Measurements from ENCODE around the gene ACOT4. TPM values are rescaled to one million over a fixed set of nuclear protein-coding genes. Genes with fewer than 3 reads are reported as not detected.

ACOT4 gene
- total and polyA plus RNA-seq, 9 donors: 0.28 to 3.9 (median 0.38) TPM

DNA sequence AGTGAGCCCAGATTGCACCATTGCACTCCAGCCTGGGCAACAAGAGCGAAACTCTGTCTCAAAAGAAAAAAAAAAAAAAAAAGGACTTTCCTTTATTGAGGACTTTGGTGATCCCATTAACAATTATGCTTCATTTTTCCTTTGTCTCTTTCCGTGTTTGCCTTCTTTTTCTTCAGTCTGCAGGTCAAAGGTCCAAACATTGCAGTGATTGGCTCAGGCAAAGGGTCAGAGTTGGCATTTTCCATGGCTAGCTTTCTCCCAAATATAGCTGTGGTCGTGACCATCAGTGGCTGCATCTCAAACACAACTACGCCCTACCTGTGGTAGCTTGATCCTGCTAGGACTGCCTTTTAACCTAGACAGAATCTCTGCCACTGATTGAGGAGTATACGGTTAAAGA is 46.2 kb downstream of the ACOT4 start:
- no peaks in the 10 kb centered on the region for H3K9me3 ChIP-seq
- H3K36me3 ChIP-seq: no peaks in the 10 kb centered on the region
- WGBS, 3 donors: 86 to 88% (median 87%) methylated on average over 5 of the region's 5 CpGs
- no peak for DNase-seq
- no peak overlapping the region for H3K27ac ChIP-seq
- H3K4me1 ChIP-seq (ENCODE audit: insufficient read depth): peaks cover 4% of the 10 kb centered on the region
- TF ChIP-seq EP300 (IDR thresholded peaks at IDR 0.05) (no peak), POLR2A (IDR thresholded peaks at IDR 0.05) (no peak)
- intact Hi-C loops (cut with DNase I): no loop called here
- no peaks in the 10 kb centered on the region for H3K27me3 ChIP-seq
- H3K4me3 ChIP-seq: no peak overlapping the region

GRCh38 chr14:73640796-73641365 is 49.2 kb downstream of the ACOT4 start:
- TF ChIP-seq CTCF (IDR thresholded peaks at IDR 0.05) (no peak), POLR2A (IDR thresholded peaks at IDR 0.05) (no peak), EP300 (IDR thresholded peaks at IDR 0.05) (no peak)
- DNase-seq: no peak
- Histone ChIP-seq H3K27ac (no peak overlapping the region), H3K36me3 (no peaks in the 10 kb centered on the region), H3K27me3 (no peaks in the 10 kb centered on the region), H3K4me1 (ENCODE audit: insufficient read depth) (peaks cover 3% of the 10 kb centered on the region), H3K9me3 (no peaks in the 10 kb centered on the region), H3K4me3 (no peak overlapping the region)
- intact Hi-C loops (cut with DNase I): loop anchor here in 1 of 4 donors (10.0 kb wide), 1 partner anchor 74 kb away; the partner anchor contains the start of gene PNMA1
- 92 to 97% (median 93%) methylated on average over 5 of the region's 5 CpGs for WGBS, 3 donors

DNA sequence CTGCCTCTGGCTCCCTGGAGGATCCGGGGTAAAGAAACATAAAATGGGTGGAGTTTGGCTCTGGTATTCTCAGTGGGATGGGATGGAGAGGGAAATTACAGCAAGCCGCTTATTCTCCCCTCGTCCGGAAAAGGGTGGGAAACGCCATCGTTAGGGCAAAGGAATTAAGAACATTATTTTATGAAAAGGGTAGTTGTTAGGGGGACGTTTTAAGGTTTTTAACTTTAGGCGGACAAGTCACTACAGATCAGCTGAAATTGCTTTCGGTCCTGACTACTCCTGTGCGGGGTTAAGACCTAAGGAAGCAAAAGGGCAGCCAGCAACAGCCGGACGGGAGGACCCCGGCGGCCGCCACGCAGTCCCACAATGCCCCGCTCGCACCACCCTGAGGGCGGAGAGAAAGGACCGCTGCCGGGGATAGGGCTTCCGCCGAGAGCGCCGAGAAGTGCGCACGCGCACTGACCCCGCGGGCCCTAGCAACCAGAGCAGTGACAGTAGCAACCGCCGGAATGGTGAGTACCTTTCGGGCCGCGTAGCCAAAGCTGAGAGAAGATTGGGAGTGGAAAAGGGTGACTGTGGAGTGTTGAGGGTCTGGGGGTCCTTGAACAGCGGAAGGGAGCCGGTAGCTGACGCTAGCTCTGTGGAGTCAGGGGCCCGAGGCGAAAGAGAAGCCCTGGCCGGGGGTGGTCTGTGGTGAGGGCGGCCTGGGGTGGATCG is 53.0 kb downstream of the ACOT4 start, which contains the start of gene DNAL1:
Gene DNAL1 (plus strand): TSS at position 456 of the 717 bp plus-strand sequence. CDS start 54 bp downstream, at position 510.
- H3K27me3 ChIP-seq: no peaks in the 10 kb centered on the region
- peaks cover 3% of the 10 kb centered on the region for H3K4me1 ChIP-seq (ENCODE audit: insufficient read depth)
- 0% methylated on average over 42 to 43 of the region's 43 CpGs for WGBS, 3 donors
- intact Hi-C loops (cut with DNase I): loop anchor here in 1 of 4 donors (10.0 kb wide), 1 partner anchor 70 kb away; the partner anchor contains the start of gene PNMA1
- peak; percentile 91 to 96 (median 93) for DNase-seq
- H3K9me3 ChIP-seq: no peaks in the 10 kb centered on the region
- TF ChIP-seq POLR2A (IDR thresholded peaks at IDR 0.05) (peak; percentile 61), CTCF (IDR thresholded peaks at IDR 0.05) (no peak), EP300 (IDR thresholded peaks at IDR 0.05) (no peak)
- peak within 1 kb of the TSS; percentile 41 for H3K4me3 ChIP-seq
- H3K36me3 ChIP-seq: no peaks in the 10 kb centered on the region
- H3K27ac ChIP-seq: peak within 1 kb of the TSS; percentile 1 to 83

- H3K9me3 ChIP-seq: no peaks in the 10 kb centered on the region
- no peak for DNase-seq
- H3K27me3 ChIP-seq: no peaks in the 10 kb centered on the region
- H3K36me3 ChIP-seq: no peaks in the 10 kb centered on the region
- 2 to 5% (median 3%) methylated on average over 7 of the region's 7 CpGs for WGBS, 3 donors
- peak overlapping the region; percentile 41 for H3K4me3 ChIP-seq
- intact Hi-C loops (cut with DNase I): loop anchor here in 1 of 4 donors (10.0 kb wide), 1 partner anchor 70 kb away; the partner anchor contains the start of gene PNMA1
- peaks cover 3% of the 10 kb centered on the region for H3K4me1 ChIP-seq (ENCODE audit: insufficient read depth)
- TF ChIP-seq CTCF (IDR thresholded peaks at IDR 0.05) (no peak), EP300 (IDR thresholded peaks at IDR 0.05) (no peak), POLR2A (IDR thresholded peaks at IDR 0.05) (no peak)
- peak overlapping the region; percentile 1 to 83 for H3K27ac ChIP-seq
Measured at GRCh38 chr14:73645248-73645610, 53.6 kb downstream of the ACOT4 start.

Other genes with a start within 250 kb of the ACOT4 start
- gene NUMB, start 133.3 kb upstream of the ACOT4 start, total RNA-seq: 10 to 100 TPM; 35.4 to 70.6 (median 67.6) TPM
- gene NUMB, start 133.3 kb upstream of the ACOT4 start, polyA plus RNA-seq: 10 to 100 TPM; 32.9 to 78.2 TPM
- 10 to 100 TPM; 10.6 to 16.2 (median 13.7) TPM for gene RIOX1, start 100.9 kb upstream of the ACOT4 start, total RNA-seq
- gene RIOX1, start 100.9 kb upstream of the ACOT4 start, polyA plus RNA-seq: 1 to 10 TPM; 4.4 to 6.8 TPM
- gene ACOT1, start 54.7 kb upstream of the ACOT4 start, total RNA-seq: 10 to 100 TPM in 1 of 7 donors, 1 to 10 TPM in 6; 1.6 to 10.4 (median 3.3) TPM
- gene ACOT1, start 54.7 kb upstream of the ACOT4 start, polyA plus RNA-seq: 10 to 100 TPM in 1 of 2 donors, 1 to 10 TPM in 1; 2.7 to 10.4 TPM
- gene HEATR4, start 32.9 kb upstream of the ACOT4 start, total RNA-seq: under 1 TPM; 0.34 to 0.72 (median 0.43) TPM
- gene HEATR4, start 32.9 kb upstream of the ACOT4 start, polyA plus RNA-seq: under 1 TPM; 0.10 to 0.35 TPM
- 10 to 100 TPM; 10.8 to 35.7 (median 19.3) TPM for gene ACOT2, start 22.7 kb upstream of the ACOT4 start, total RNA-seq
- gene ACOT2, start 22.7 kb upstream of the ACOT4 start, polyA plus RNA-seq: 10 to 100 TPM; 23.1 to 27.2 TPM
- not detected for gene ACOT6, start 20.6 kb downstream of the ACOT4 start, total RNA-seq
- under 1 TPM in 1 of 2 donors, not detected in 1; 0.10 TPM for gene ACOT6, start 20.6 kb downstream of the ACOT4 start, polyA plus RNA-seq
- 10 to 100 TPM; 11.2 to 19.9 (median 16.2) TPM for gene DNAL1, start 53.1 kb downstream of the ACOT4 start, total RNA-seq
- gene DNAL1, start 53.1 kb downstream of the ACOT4 start, polyA plus RNA-seq: 10 to 100 TPM in 1 of 2 donors, 1 to 10 TPM in 1; 4.1 to 15.8 TPM
- 100 to 1,000 TPM in 1 of 7 donors, 10 to 100 TPM in 6; 22.3 to 114 (median 87.3) TPM for gene PNMA1, start 122.5 kb downstream of the ACOT4 start, total RNA-seq
- gene PNMA1, start 122.5 kb downstream of the ACOT4 start, polyA plus RNA-seq: 10 to 100 TPM; 43.7 to 84.2 TPM

Data from ovary (tissue), 9 donors.